OCI-LY1 (cell line): ENCODE measurements around the gene EGR2.

ENCODE experiments used
- CTCF ChIP-seq: fragments of 200-600 bp; sonication (generic), shearing (Covaris generic); IDR thresholded peaks from 2 replicates; pipeline ENCODE4 v1.5.1; 2017; ENCODE audit warnings: mild to moderate bottlenecking, antibody characterized with exemption, low read length, moderate library complexity, mixed read lengths
- EZH2 ChIP-seq: fragments of 200-600 bp; sonication (generic), shearing (Covaris generic); IDR thresholded peaks from 2 replicates; pipeline ENCODE4 v1.8.0; 2017; ENCODE audit warnings: borderline replicate concordance, mixed run types, mild to moderate bottlenecking, antibody characterized with exemption, low read length, moderate library complexity, mixed read lengths

- peak; percentile 40; the same call in 1 of the 2 replicates for TF ChIP-seq CTCF
- no peak for TF ChIP-seq EZH2
These were observed 35.3 kb upstream of the EGR2 start for GRCh38 chr10:62851442-62851841.
